GM12874 (cell line): Measurements from ENCODE around the gene PGAP2.

Experiments
- TF ChIP-seq, protein P1 (sequence below): IDR thresholded peaks from 2 replicates; pipeline ENCODE4 v1.5.1; 2011; ENCODE audit warnings: low read depth, mild to moderate bottlenecking, control low read depth, low read length, moderate library complexity; ENCODE audit not compliant: insufficient read depth

Gene PGAP2

DNA sequence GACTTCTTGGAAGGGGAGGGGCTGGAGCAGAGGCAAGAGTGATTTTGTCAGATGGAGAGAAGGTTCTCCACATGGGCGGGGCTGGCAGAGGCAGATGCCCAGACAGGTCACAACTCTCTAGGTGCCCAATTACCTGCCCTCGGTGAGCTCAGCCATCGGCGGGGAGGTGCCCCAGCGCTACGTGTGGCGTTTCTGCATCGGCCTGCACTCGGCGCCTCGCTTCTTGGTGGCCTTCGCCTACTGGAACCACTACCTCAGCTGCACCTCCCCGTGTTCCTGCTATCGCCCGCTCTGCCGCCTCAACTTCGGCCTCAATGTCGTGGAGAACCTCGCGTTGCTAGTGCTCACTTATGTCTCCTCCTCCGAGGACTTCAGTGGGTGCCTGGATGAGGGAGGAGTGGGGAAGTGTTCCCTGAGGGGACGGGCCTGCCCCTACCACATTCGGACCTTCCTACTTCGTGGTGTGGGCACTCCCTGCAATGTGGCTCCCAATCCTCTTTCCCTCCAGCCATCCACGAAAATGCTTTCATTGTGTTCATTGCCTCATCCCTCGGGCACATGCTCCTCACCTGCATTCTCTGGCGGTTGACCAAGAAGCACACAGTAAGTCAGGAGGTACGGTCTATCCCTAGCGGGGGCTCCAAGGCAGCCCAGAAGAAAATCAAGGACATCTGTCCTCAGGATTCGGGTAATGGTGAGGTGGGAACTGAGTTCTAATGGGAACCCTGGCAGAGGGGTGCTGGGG, 15.6 kb downstream of the PGAP2 start:
- TF ChIP-seq, protein P1, sequence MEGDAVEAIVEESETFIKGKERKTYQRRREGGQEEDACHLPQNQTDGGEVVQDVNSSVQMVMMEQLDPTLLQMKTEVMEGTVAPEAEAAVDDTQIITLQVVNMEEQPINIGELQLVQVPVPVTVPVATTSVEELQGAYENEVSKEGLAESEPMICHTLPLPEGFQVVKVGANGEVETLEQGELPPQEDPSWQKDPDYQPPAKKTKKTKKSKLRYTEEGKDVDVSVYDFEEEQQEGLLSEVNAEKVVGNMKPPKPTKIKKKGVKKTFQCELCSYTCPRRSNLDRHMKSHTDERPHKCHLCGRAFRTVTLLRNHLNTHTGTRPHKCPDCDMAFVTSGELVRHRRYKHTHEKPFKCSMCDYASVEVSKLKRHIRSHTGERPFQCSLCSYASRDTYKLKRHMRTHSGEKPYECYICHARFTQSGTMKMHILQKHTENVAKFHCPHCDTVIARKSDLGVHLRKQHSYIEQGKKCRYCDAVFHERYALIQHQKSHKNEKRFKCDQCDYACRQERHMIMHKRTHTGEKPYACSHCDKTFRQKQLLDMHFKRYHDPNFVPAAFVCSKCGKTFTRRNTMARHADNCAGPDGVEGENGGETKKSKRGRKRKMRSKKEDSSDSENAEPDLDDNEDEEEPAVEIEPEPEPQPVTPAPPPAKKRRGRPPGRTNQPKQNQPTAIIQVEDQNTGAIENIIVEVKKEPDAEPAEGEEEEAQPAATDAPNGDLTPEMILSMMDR, result no peak

DNA sequence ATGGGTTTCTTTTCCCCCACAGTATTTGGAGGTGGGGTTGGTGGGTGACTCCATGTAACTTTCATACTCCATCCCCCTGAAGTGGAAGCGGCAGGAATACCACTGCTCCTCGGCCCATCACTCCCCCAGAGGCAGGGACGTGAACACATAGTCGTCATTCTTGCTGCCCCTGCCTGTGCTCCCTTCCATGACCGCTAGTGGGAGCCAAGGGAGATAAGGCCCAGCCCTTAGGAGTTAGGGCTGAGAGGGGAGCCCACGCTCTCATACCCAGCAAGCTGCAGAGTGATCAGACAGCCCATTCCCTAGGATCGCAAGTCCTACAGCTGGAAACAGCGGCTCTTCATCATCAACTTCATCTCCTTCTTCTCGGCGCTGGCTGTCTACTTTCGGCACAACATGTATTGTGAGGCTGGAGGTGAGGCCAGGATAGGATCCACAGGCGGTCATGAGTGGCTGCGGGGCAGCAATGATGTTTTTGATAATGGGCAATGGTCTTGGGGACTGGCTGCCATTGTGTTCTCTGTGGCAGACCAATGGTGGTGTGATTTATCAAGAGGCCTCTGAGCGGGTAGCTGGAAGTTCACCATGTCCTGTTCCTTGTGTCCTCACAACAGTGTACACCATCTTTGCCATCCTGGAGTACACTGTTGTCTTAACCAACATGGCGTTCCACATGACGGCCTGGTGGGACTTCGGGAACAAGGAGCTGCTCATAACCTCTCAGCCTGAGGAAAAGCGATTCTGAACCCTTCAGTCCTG, 16.5 kb downstream of the PGAP2 start:
- TF ChIP-seq, protein P1, result peak; percentile 94

DNA sequence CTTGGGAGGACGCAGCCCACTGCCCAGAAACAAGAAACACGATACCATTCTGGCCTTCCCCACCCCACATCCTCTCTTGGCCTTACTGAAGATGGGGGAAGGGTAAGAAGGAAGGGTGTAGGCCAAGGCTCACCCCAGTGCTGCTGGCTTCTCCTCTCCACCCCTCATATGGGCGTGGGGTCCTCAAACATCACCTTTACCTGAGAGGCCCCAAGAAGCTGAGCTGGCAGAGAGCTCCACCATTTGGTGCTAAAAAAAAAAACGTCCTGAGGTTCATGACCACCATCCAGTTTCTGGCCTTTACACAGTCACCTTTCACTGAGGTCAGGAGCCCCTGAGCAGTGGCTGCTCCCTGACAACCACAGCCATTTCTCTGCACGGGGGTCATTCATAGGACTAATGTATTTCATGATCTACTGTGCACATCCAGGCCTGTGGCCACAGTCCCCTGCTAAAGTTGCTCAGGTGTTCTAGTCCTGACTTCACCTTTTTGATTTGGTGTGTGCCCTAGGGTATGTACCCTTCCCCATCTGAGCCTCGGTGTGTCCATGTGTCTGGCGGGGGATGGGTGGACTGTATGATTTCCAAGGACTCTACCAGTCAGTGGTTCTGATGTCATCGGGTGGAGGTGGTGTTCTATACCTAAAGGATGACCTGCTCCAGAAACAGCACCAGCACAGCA, 17.3 kb downstream of the PGAP2 start:
- TF ChIP-seq, protein P1, result no peak

DNA sequence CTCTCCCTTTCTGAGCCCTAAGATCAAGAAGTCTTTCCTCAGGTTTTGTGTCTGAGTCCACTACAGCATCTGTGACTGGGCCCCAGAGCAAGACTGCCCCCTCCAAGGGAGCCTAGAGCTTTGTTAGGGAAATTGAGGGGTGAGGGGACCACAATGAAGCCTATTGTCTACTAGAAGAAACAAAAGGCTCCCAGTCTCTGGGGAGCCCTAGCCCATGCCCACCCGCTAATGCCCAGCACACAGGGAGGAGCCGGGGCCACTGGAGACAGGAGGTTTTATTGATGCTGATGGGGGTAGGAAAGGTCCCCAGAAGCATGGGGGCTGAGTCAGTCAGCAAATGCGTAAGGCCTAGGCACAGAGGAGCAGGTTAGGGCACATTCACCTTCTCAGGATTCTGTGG, 18.4 kb downstream of the PGAP2 start:
- TF ChIP-seq, protein P1, result no peak

DNA sequence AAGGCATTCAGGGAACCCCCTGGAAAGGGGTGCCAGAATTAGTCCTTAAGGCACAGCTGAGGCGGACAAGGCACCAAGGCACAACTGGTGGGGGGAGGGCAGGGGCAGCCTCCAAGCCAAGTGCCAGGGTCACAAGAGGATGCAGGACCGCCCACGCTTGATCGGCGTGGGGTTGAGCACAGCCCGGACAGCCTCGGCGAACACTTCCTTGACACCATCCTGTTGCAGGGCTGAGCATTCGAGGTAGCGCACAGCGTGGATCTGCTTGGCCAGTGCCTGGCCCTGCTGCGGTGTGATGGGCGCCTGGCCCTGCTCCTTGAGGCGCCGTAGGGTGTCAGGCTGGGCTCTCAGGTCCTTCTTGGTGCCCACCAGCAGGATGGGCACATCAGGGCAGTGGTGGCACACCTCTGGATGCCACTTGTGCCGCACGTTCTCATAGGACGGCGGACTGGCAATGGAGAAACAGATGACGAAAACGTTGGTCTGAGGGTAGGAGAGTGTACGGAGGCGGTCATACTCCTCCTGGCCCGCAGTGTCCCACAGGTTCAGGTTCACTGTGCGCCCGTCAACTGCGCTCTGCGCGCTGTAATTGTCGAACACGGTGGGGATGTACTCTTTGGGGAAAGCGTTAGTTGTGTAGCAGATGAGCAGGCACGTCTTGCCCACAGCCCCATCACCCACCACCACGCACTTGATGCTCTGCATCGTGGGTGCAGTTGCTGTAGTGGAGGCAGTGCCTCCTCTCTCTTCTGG, 19.2 kb downstream of the PGAP2 start:
- TF ChIP-seq, protein P1, result no peak

DNA sequence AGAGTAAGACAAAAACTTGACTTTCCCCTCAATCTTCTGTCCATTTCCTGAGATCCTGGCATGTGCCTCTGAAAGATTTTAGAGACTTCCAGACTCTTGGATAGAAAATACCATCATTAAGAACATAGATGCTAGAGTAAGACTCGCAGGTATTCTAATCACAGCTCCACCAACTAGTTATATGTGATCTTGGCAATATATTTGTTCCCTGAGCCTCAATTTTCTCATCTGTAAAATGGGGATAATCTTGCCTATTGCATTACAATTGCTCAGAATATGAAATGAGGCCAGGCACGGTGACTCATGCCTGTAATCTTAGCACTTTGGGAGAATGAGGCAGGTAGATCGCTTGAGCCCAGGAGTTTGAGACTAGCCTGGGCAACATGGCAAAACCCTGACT, 21.7 kb downstream of the PGAP2 start:
- TF ChIP-seq, protein P1, result no peak
